Measurements from ENCODE around the gene NLE1.

DNA sequence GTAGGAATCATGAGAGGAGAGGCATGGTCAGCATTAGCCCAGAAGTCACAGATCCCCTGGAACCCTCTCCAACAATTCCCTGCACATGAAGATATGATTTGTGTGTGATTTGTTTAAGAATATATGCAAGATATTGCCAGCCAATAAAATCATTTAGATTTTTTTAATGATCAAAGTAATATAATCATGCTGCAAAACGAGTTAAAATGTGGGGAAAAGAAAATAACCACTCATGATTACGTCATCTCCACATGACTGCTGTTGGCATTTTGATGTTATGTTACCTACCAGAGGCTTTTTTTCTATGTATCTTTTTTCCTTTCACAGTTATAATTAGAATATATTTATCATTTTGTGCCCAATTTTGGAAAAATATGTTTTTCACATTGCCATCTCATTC is 29.7 kb upstream of the NLE1 start:
- TF ChIP-seq, protein P1, sequence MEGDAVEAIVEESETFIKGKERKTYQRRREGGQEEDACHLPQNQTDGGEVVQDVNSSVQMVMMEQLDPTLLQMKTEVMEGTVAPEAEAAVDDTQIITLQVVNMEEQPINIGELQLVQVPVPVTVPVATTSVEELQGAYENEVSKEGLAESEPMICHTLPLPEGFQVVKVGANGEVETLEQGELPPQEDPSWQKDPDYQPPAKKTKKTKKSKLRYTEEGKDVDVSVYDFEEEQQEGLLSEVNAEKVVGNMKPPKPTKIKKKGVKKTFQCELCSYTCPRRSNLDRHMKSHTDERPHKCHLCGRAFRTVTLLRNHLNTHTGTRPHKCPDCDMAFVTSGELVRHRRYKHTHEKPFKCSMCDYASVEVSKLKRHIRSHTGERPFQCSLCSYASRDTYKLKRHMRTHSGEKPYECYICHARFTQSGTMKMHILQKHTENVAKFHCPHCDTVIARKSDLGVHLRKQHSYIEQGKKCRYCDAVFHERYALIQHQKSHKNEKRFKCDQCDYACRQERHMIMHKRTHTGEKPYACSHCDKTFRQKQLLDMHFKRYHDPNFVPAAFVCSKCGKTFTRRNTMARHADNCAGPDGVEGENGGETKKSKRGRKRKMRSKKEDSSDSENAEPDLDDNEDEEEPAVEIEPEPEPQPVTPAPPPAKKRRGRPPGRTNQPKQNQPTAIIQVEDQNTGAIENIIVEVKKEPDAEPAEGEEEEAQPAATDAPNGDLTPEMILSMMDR (conservative IDR thresholded peaks at IDR 0.05; ENCODE audit: low read length) = no peak; the same call in 1 of the 2 replicates
- TF ChIP-seq EZH2phosphoT487 (IDR thresholded peaks at IDR 0.05; ENCODE audit: borderline replicate concordance) = no peak

Data from Loucy (cell line).